Activated CD4-positive, alpha-beta T cell treated with anti-CD3 and anti-CD28 coated beads, Interleukin-2, Interleukin-6, amounts not matched to agents 100 ng/mL and 50 ng/mL, durations not matched to agents 16 hours and 8 hours (primary cell): ENCODE data around the gene TALDO1.

Experiments
- DNase-seq: peaks from one replicate; pipeline ENCODE4 v3.0.0-alpha.2; 2020

TALDO1 gene

GRCh38 chr11:788953-789940 is 42.0 kb downstream of the TALDO1 start:
- DNase-seq, result no peak

GRCh38 chr11:789943-790342 is 42.7 kb downstream of the TALDO1 start, which contains the start of gene CEND1:
CEND1 (minus strand) TSS chr11:790090; CDS start chr11:788576, 1,514 bp downstream.
- peak; percentile 80 for DNase-seq

GRCh38 chr11:790721-791564 is 43.7 kb downstream of the TALDO1 start:
- no peak for DNase-seq

- no peak for DNase-seq
Observed at GRCh38 chr11:791658-792534, 44.6 kb downstream of the TALDO1 start.

GRCh38 chr11:792535-792821 is 45.2 kb downstream of the TALDO1 start:
- DNase-seq, result no peak

GRCh38 chr11:792873-793272 is 45.6 kb downstream of the TALDO1 start:
- no peak for DNase-seq

- no peak for DNase-seq
Observed at GRCh38 chr11:793556-793955, 46.3 kb downstream of the TALDO1 start.

GRCh38 chr11:794013-794765 is 46.9 kb downstream of the TALDO1 start:
- no peak for DNase-seq

GRCh38 chr11:794766-795633 is 47.7 kb downstream of the TALDO1 start:
- peak; percentile 36 for DNase-seq

GRCh38 chr11:795634-796564 is 48.6 kb downstream of the TALDO1 start:
- DNase-seq, result peak; percentile 90

- no peak for DNase-seq
Observed at GRCh38 chr11:796565-797295, 49.5 kb downstream of the TALDO1 start.

GRCh38 chr11:797296-798092 is 50.2 kb downstream of the TALDO1 start:
- peak; percentile 81 for DNase-seq

- peak; percentile 91 for DNase-seq
Observed at GRCh38 chr11:798093-798713, 50.9 kb downstream of the TALDO1 start, which contains the start of gene SLC25A22. SLC25A22 (minus strand) TSS chr11:798281; CDS start chr11:795006, 3,275 bp downstream.

- DNase-seq, result no peak
Observed at GRCh38 chr11:799641-800316, 52.5 kb downstream of the TALDO1 start.

GRCh38 chr11:800473-800872 is 53.2 kb downstream of the TALDO1 start:
- no peak for DNase-seq

GRCh38 chr11:801097-801780 is 54.0 kb downstream of the TALDO1 start:
- no peak for DNase-seq
